CMK (cell line): ENCODE measurements around the gene CFAP119.

Experiments used
- DNase-seq: peaks from one replicate; pipeline ENCODE4 v3.0.0-alpha.2; 2010; ENCODE audit warnings: low read depth

CFAP119 gene

GRCh38 chr16:30762991-30763725 is 1.3 kb upstream of the CFAP119 start:
- no peak for DNase-seq

- DNase-seq: peak; percentile 36
These were observed 385 bp downstream of the CFAP119 start for GRCh38 chr16:30761427-30761927.

GRCh38 chr16:30760577-30761426 is 1.1 kb downstream of the CFAP119 start:
- no peak for DNase-seq

GRCh38 chr16:30760001-30760559 is 1.8 kb downstream of the CFAP119 start:
- no peak for DNase-seq

- DNase-seq: peak; percentile 29
These were observed 2.8 kb downstream of the CFAP119 start for GRCh38 chr16:30758988-30759491.

GRCh38 chr16:30757316-30757715 is 4.5 kb downstream of the CFAP119 start:
- DNase-seq: no peak

- DNase-seq: no peak
These were observed 5.1 kb downstream of the CFAP119 start for GRCh38 chr16:30756781-30757100.

GRCh38 chr16:30755955-30756780 is 5.7 kb downstream of the CFAP119 start:
- DNase-seq: no peak

GRCh38 chr16:30753596-30753995 is 8.3 kb downstream of the CFAP119 start:
- no peak for DNase-seq

- no peak for DNase-seq
These were observed 10.9 kb downstream of the CFAP119 start for GRCh38 chr16:30750876-30751465.

GRCh38 chr16:30750201-30750600 is 11.7 kb downstream of the CFAP119 start:
- DNase-seq: no peak

GRCh38 chr16:30748634-30749445 is 13.0 kb downstream of the CFAP119 start:
- peak; percentile 40 for DNase-seq

GRCh38 chr16:30747799-30748633 is 13.8 kb downstream of the CFAP119 start, which contains the start of gene PHKG2:
TSS of gene PHKG2 (plus strand) at chr16:30748425. CDS start at chr16:30748821, 396 bp downstream.
- peak; percentile 99 for DNase-seq

GRCh38 chr16:30747331-30747730 is 14.5 kb downstream of the CFAP119 start:
- DNase-seq: no peak

- DNase-seq: no peak
These were observed 15.2 kb downstream of the CFAP119 start for GRCh38 chr16:30746638-30747175.

- no peak for DNase-seq
These were observed 16.8 kb downstream of the CFAP119 start for GRCh38 chr16:30745082-30745481.

- DNase-seq: no peak
These were observed 17.7 kb downstream of the CFAP119 start for GRCh38 chr16:30744183-30744582.

- DNase-seq: no peak
These were observed 18.1 kb downstream of the CFAP119 start for GRCh38 chr16:30743716-30744115.

GRCh38 chr16:30741461-30741914 is 20.4 kb downstream of the CFAP119 start:
- DNase-seq: no peak
